SK-N-SH (cell line): ENCODE measurements around the gene TOP3A.

ENCODE experiments used
- FOXJ3 ChIP-seq: sonication (generic); formaldehyde crosslinking; IDR thresholded peaks from 2 replicates; pipeline ENCODE4 v1.5.1; 2020; ENCODE audit warnings: mild to moderate bottlenecking, missing genetic modification reagents
- TF ChIP-seq, protein P1 (sequence below): fragments of 200-600 bp; sonication (generic); IDR thresholded peaks from 2 replicates; pipeline ENCODE4 v1.6.1; 2017; ENCODE audit warnings: antibody characterized with exemption, mild to moderate bottlenecking, moderate library complexity

GRCh38 chr17:18226284-18226945 is 88.4 kb downstream of the TOP3A start:
- TF ChIP-seq, protein P1, sequence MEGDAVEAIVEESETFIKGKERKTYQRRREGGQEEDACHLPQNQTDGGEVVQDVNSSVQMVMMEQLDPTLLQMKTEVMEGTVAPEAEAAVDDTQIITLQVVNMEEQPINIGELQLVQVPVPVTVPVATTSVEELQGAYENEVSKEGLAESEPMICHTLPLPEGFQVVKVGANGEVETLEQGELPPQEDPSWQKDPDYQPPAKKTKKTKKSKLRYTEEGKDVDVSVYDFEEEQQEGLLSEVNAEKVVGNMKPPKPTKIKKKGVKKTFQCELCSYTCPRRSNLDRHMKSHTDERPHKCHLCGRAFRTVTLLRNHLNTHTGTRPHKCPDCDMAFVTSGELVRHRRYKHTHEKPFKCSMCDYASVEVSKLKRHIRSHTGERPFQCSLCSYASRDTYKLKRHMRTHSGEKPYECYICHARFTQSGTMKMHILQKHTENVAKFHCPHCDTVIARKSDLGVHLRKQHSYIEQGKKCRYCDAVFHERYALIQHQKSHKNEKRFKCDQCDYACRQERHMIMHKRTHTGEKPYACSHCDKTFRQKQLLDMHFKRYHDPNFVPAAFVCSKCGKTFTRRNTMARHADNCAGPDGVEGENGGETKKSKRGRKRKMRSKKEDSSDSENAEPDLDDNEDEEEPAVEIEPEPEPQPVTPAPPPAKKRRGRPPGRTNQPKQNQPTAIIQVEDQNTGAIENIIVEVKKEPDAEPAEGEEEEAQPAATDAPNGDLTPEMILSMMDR, result no peak
- TF ChIP-seq FOXJ3 (CRISPR knock-in tag), result no peak
